SK-N-SH (cell line): Measurements from ENCODE around the gene MAPK6. TPM values are rescaled to one million over a fixed set of nuclear protein-coding genes. Genes with fewer than 3 reads are reported as not detected.

Experiments
- CTCF ChIA-PET: fragments of 300-600, 350-600 bp; formaldehyde crosslinking; extraction: SDS; loops from one replicate; lab custom pipeline; 2021; lab: Yijun Ruan, JAX
- POLR2A ChIA-PET: fragments of 350-600 bp; sonication (Branson Sonifier 250); formaldehyde crosslinking; extraction: SDS; loops from one replicate; lab custom pipeline; 2020; ENCODE audit warnings: antibody characterized with exemption, inconsistent platforms; lab: Yijun Ruan, JAX
- DNase-seq: peaks from one replicate; pipeline ENCODE4 v3.0.0; 2012
- H2AFZ ChIP-seq: fragments of 200-600 bp; sonication (generic); 2 replicates; pipeline ENCODE4 v1.8.1; 2016; ENCODE audit warnings: antibody characterized with exemption, mild to moderate bottlenecking, low read depth
- H3F3A ChIP-seq: fragments of 200-600 bp; sonication (generic); replicated peaks from 2 replicates; pipeline ENCODE3; 2016; ENCODE audit warnings: antibody characterized with exemption, mild to moderate bottlenecking; ENCODE audit not compliant: insufficient read depth
- H3K27ac ChIP-seq, 2 experiments: fragments of 200-500 bp in 1 of 2; fragments of 200-600 bp in 1 of 2; sonication (Bioruptor generic) in 1 of 2; sonication (generic), shearing (Covaris generic) in 1 of 2; 2 replicates each; pipeline versions ENCODE4 v1.5.1 to v1.6.1; 2014 to 2016; ENCODE audit warnings: low read depth in 2 of 2, inconsistent platforms in 1 of 2, low read length in 1 of 2, mild to moderate bottlenecking in 1 of 2, mixed read lengths in 1 of 2
- H3K27me3 ChIP-seq: fragments of 200-600 bp; sonication (generic), shearing (Covaris generic); 2 replicates; pipeline ENCODE4 v1.6.1; 2016; ENCODE audit warnings: mixed run types; ENCODE audit not compliant: insufficient read depth
- H3K36me3 ChIP-seq, 2 experiments: fragments of 200-500 bp in 1 of 2; fragments of 200-600 bp in 1 of 2; sonication (Bioruptor generic) in 1 of 2; sonication (generic) in 1 of 2; replicated peaks in 1 of 2; 2 replicates each; pipeline versions ENCODE3 to v1.5.1; 2014 to 2016; ENCODE audit warnings: low read length in 1 of 2, mild to moderate bottlenecking in 1 of 2; ENCODE audit not compliant: insufficient read depth in 2 of 2, control insufficient read depth in 1 of 2
- H3K4me1 ChIP-seq, 2 experiments: fragments of 200-500 bp in 1 of 2; fragments of 200-600 bp in 1 of 2; sonication (Bioruptor generic) in 1 of 2; sonication (generic), shearing (Covaris generic) in 1 of 2; 2 replicates each; pipeline versions ENCODE4 v1.5.1 to v1.6.1; 2014 to 2016; ENCODE audit warnings: low read depth in 1 of 2, low read length in 1 of 2, mixed run types in 1 of 2; ENCODE audit not compliant: insufficient read depth in 2 of 2, control insufficient read depth in 1 of 2
- H3K4me2 ChIP-seq: fragments of 200-600 bp; sonication (generic), shearing (Covaris generic); 2 replicates; pipeline ENCODE4 v1.6.1; 2017; ENCODE audit warnings: mixed run types
- H3K4me3 ChIP-seq, 2 experiments: fragments of 200-500 bp in 1 of 2; fragments of 200-600 bp in 1 of 2; sonication (Bioruptor generic) in 1 of 2; sonication (generic), shearing (Covaris generic) in 1 of 2; 2 replicates each; pipeline versions ENCODE4 v1.5.1 to v1.8.1; 2014 to 2016; ENCODE audit warnings: low read depth in 2 of 2, inconsistent platforms in 1 of 2, low read length in 1 of 2, mild to moderate bottlenecking in 1 of 2, mixed read lengths in 1 of 2, moderate library complexity in 1 of 2
- H3K79me2 ChIP-seq: fragments of 200-600 bp; sonication (generic); 2 replicates; pipeline ENCODE4 v1.8.1; 2017; ENCODE audit warnings: mild to moderate bottlenecking; ENCODE audit not compliant: insufficient read depth
- H3K9ac ChIP-seq: fragments of 200-600 bp; sonication (generic); 2 replicates; pipeline ENCODE4 v1.6.1; 2017; ENCODE audit warnings: mixed run types
- H3K9me2 ChIP-seq: fragments of 200-600 bp; sonication (generic); 2 replicates; pipeline ENCODE4 v1.6.1; 2017; ENCODE audit warnings: mixed run types
- H3K9me3 ChIP-seq: fragments of 200-600 bp; sonication (generic); 2 replicates; pipeline ENCODE4 v1.6.1; 2017; ENCODE audit warnings: mixed run types, mild to moderate bottlenecking, moderate library complexity
- H4K20me1 ChIP-seq: fragments of 200-600 bp; sonication (generic); 2 replicates; pipeline ENCODE4 v1.6.1; 2017; ENCODE audit warnings: mild to moderate bottlenecking, mixed run types; ENCODE audit not compliant: insufficient read depth
- CHD2 ChIP-seq: fragments of 150-350 bp; IDR thresholded peaks from 2 replicates; pipeline ENCODE4 v1.6.1; 2018; ENCODE audit warnings: low read length; ENCODE audit not compliant: partially characterized antibody
- CTCF ChIP-seq: fragments of 200-600 bp; sonication (generic); IDR thresholded peaks from 2 replicates; pipeline ENCODE4 v1.6.1; 2017; ENCODE audit warnings: antibody characterized with exemption, mild to moderate bottlenecking, moderate library complexity
- EZH2phosphoT487 ChIP-seq: fragments of 200-600 bp; sonication (generic); IDR thresholded peaks from 2 replicates; pipeline ENCODE4 v1.6.1; 2017; ENCODE audit warnings: low read depth, mixed run types, mild to moderate bottlenecking, antibody characterized with exemption, moderate library complexity, borderline replicate concordance
- FOXM1 ChIP-seq: IDR thresholded peaks from 2 replicates; pipeline ENCODE4 v1.4.0; 2012; ENCODE audit warnings: low read depth, mild to moderate bottlenecking
- GABPA ChIP-seq: IDR thresholded peaks from 2 replicates; pipeline ENCODE4 v1.4.0; 2012; ENCODE audit warnings: low read depth, mild to moderate bottlenecking
- JUND ChIP-seq: IDR thresholded peaks from 2 replicates; pipeline ENCODE4 v1.4.0; 2012
- MEF2A ChIP-seq: IDR thresholded peaks from 2 replicates; pipeline ENCODE4 v1.4.0; 2012; ENCODE audit warnings: low read depth, borderline replicate concordance
- MXI1 ChIP-seq: IDR thresholded peaks from 2 replicates; pipeline ENCODE4 v1.6.1; 2012; ENCODE audit warnings: mild to moderate bottlenecking, low read depth, low read length, improper control_type of control experiment
- NRF1 ChIP-seq: IDR thresholded peaks from 2 replicates; pipeline ENCODE4 v1.6.1; 2012; ENCODE audit warnings: low read depth, mild to moderate bottlenecking, low read length
- RCOR1 ChIP-seq: fragments of 150-350 bp; IDR thresholded peaks from 2 replicates; pipeline ENCODE4 v1.6.1; 2017; ENCODE audit warnings: antibody characterized with exemption, low read length
- RXRA ChIP-seq: IDR thresholded peaks from 2 replicates; pipeline ENCODE4 v1.4.0; 2012; ENCODE audit warnings: low read depth, mild to moderate bottlenecking, borderline replicate concordance
- SMC3 ChIP-seq: IDR thresholded peaks from 2 replicates; pipeline ENCODE4 v1.6.1; 2012; ENCODE audit warnings: low read depth, low read length, improper control_type of control experiment
- TCF12 ChIP-seq: IDR thresholded peaks from 2 replicates; pipeline ENCODE4 v1.4.0; 2012
- YY1 ChIP-seq: IDR thresholded peaks from 2 replicates; pipeline ENCODE4 v1.4.0; 2012; ENCODE audit warnings: low read depth, mild to moderate bottlenecking
- polyA plus RNA-seq, 3 experiments: library from polyadenylated mRNA; depleted of rRNA; stranded (reverse); fragments of >200 nt; gene quantifications; 2 replicates each; pipeline ENCODE4 v1.2.3, GENCODE V29; 2012
- TF ChIP-seq, protein P1 (sequence below): IDR thresholded peaks from 2 replicates; pipeline ENCODE4 v1.6.1; 2012; ENCODE audit warnings: mild to moderate bottlenecking, low read depth, low read length, moderate library complexity
- TF ChIP-seq, protein P2 (sequence below): IDR thresholded peaks from 2 replicates; pipeline ENCODE4 v1.4.0; 2012; ENCODE audit warnings: low read depth, borderline replicate concordance
- TF ChIP-seq, protein P3 (sequence below): IDR thresholded peaks from 2 replicates; pipeline ENCODE4 v1.4.0; 2012; ENCODE audit warnings: low read depth

MAPK6 gene
- polyA plus RNA-seq, 1 of the 3 experiments (the other 2 are of a cell fraction) = 16.9 TPM

GRCh38 chr15:52067545-52067926, 48.5 kb downstream of the MAPK6 start:
- H3K4me2 ChIP-seq = no peak overlapping the region
- no peaks in the 10 kb centered on the region for H3K4me1 ChIP-seq
- no peak overlapping the region for H2AFZ ChIP-seq
- peaks cover 21 to 37% of the 10 kb centered on the region in 2 experiments for H3K36me3 ChIP-seq
- H3K9me2 ChIP-seq = no peaks in the 10 kb centered on the region
- H3K4me3 ChIP-seq = no peak overlapping the region
- H3K9ac ChIP-seq = no peak overlapping the region
- TF ChIP-seq CHD2 (no peak), JUND (no peak), RXRA (no peak), TCF12 (no peak), CTCF (no peak), GABPA (no peak), FOXM1 (no peak), MEF2A (no peak), YY1 (no peak), SMC3 (no peak), MXI1 (no peak), RCOR1 (no peak), EZH2phosphoT487 (no peak), NRF1 (no peak)
- TF ChIP-seq, protein P1, sequence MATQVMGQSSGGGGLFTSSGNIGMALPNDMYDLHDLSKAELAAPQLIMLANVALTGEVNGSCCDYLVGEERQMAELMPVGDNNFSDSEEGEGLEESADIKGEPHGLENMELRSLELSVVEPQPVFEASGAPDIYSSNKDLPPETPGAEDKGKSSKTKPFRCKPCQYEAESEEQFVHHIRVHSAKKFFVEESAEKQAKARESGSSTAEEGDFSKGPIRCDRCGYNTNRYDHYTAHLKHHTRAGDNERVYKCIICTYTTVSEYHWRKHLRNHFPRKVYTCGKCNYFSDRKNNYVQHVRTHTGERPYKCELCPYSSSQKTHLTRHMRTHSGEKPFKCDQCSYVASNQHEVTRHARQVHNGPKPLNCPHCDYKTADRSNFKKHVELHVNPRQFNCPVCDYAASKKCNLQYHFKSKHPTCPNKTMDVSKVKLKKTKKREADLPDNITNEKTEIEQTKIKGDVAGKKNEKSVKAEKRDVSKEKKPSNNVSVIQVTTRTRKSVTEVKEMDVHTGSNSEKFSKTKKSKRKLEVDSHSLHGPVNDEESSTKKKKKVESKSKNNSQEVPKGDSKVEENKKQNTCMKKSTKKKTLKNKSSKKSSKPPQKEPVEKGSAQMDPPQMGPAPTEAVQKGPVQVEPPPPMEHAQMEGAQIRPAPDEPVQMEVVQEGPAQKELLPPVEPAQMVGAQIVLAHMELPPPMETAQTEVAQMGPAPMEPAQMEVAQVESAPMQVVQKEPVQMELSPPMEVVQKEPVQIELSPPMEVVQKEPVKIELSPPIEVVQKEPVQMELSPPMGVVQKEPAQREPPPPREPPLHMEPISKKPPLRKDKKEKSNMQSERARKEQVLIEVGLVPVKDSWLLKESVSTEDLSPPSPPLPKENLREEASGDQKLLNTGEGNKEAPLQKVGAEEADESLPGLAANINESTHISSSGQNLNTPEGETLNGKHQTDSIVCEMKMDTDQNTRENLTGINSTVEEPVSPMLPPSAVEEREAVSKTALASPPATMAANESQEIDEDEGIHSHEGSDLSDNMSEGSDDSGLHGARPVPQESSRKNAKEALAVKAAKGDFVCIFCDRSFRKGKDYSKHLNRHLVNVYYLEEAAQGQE = no peak
- TF ChIP-seq, protein P2, sequence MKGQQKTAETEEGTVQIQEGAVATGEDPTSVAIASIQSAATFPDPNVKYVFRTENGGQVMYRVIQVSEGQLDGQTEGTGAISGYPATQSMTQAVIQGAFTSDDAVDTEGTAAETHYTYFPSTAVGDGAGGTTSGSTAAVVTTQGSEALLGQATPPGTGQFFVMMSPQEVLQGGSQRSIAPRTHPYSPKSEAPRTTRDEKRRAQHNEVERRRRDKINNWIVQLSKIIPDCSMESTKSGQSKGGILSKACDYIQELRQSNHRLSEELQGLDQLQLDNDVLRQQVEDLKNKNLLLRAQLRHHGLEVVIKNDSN = no peak
- TF ChIP-seq, protein P3, sequence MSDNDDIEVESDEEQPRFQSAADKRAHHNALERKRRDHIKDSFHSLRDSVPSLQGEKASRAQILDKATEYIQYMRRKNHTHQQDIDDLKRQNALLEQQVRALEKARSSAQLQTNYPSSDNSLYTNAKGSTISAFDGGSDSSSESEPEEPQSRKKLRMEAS = no peak
- no peaks in the 10 kb centered on the region for H4K20me1 ChIP-seq
- H3K27me3 ChIP-seq = no peaks in the 10 kb centered on the region
- peaks cover 20% of the 10 kb centered on the region for H3F3A ChIP-seq
- H3K27ac ChIP-seq = peak overlapping the region in 1 of 2 experiments; percentile 3; a peak in 1 of 4 replicates
- no peaks in the 10 kb centered on the region for H3K9me3 ChIP-seq
- H3K79me2 ChIP-seq = no peaks in the 10 kb centered on the region
- CTCF ChIA-PET = interaction anchor here (1.6 to 2.6 kb wide), 3 partner anchors 12 to 179 kb away, joined by 3 to 14 read pairs (median 5); no protein-coding TSS in a partner anchor
- no peak for DNase-seq
- POLR2A ChIA-PET = interaction anchor here (0.6 kb wide), 1 partner anchor 179 kb away, joined by 3 read pairs; no protein-coding TSS in a partner anchor
